Neural crest cell (in vitro differentiated cells): ENCODE measurements around the gene TCERG1. TPM values are rescaled to one million over a fixed set of nuclear protein-coding genes. Genes with fewer than 3 reads are reported as not detected.

ENCODE experiments used
- DNase-seq: peaks from one replicate; pipeline ENCODE4 v3.0.0; 2021; ENCODE audit warnings: low read depth, mixed read lengths, low spot score
- H3K27ac Mint-ChIP-seq: one replicate; pipeline ENCODE4 v1.8.0; 2021; ENCODE audit warnings: mild to moderate bottlenecking, mixed read lengths; ENCODE audit not compliant: unreplicated experiment
- H3K27me3 Mint-ChIP-seq: 2 replicates; pipeline ENCODE4 v1.8.0; 2021; ENCODE audit warnings: low read depth, mild to moderate bottlenecking, mixed read lengths
- H3K36me3 Mint-ChIP-seq: 2 replicates; pipeline ENCODE4 v1.8.0; 2021; ENCODE audit warnings: low read depth, mild to moderate bottlenecking, mixed read lengths
- H3K4me1 Mint-ChIP-seq: 2 replicates; pipeline ENCODE4 v1.8.0; 2021; ENCODE audit warnings: mixed read lengths
- H3K4me3 Mint-ChIP-seq: one replicate; pipeline ENCODE4 v1.8.0; 2021; ENCODE audit warnings: mild to moderate bottlenecking, mixed read lengths
- H3K9me3 Mint-ChIP-seq: 2 replicates; pipeline ENCODE4 v1.8.0; 2021; ENCODE audit warnings: mixed read lengths
- total RNA-seq: library from RNA; stranded (reverse); gene quantifications from 2 replicates; pipeline ENCODE4 v1.2.1, GENCODE V29; 2021
- TF ChIP-seq, protein P1 (sequence below): fragments of 200-600 bp; sonication (generic); conservative IDR thresholded peaks from 2 replicates; pipeline ENCODE4 v1.5.0; 2021; ENCODE audit warnings: antibody characterized with exemption, mild to moderate bottlenecking

The TCERG1 gene
- total RNA-seq, 1 donor from 2014 or later, result 143 TPM

DNA sequence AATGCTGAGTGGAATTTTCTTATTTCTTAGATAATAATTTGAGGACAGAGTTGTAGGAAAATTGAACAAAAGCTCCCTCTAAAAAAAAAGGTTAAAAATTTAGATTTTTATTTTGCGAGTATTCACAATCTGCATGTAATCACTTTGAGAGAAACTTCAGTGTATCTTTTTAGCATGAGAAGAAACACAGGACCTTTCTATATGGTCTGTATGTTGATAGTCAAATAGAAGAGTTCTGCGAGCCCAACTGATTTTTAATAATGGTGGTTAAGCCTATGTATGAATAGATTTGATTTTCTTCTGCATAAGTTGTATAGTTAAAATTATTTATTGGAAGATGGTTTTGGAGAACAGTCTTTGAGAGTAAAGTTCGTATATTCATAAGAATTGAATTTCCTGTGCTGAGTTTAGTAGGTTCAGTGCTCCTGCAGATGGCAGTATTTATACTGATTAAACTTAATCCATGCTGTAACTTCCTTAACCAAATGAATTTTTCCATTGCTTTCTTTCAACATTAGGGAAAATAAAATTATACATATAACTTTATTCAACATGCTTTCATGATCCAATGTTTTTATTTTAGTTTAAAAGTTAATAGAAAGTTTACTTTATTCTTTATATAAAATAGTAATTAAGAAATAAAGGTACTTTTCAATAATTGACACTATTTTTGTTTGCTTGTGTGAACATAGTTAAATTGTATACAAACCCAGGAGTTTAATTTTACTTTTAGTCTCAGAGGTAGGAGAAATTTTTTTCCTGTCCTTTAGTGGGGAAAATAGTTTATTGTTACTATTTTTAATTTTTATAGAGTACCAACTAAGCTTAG is 19.6 kb downstream of the TCERG1 start:
- Mint-ChIP-seq H3K4me3 (no peak overlapping the region), H3K27ac (no peak overlapping the region), H3K4me1 (peaks cover 9% of the 10 kb centered on the region), H3K9me3 (no peaks in the 10 kb centered on the region), H3K27me3 (no peaks in the 10 kb centered on the region), H3K36me3 (peaks cover 16% of the 10 kb centered on the region)
- no peak for DNase-seq
- TF ChIP-seq, protein P1, sequence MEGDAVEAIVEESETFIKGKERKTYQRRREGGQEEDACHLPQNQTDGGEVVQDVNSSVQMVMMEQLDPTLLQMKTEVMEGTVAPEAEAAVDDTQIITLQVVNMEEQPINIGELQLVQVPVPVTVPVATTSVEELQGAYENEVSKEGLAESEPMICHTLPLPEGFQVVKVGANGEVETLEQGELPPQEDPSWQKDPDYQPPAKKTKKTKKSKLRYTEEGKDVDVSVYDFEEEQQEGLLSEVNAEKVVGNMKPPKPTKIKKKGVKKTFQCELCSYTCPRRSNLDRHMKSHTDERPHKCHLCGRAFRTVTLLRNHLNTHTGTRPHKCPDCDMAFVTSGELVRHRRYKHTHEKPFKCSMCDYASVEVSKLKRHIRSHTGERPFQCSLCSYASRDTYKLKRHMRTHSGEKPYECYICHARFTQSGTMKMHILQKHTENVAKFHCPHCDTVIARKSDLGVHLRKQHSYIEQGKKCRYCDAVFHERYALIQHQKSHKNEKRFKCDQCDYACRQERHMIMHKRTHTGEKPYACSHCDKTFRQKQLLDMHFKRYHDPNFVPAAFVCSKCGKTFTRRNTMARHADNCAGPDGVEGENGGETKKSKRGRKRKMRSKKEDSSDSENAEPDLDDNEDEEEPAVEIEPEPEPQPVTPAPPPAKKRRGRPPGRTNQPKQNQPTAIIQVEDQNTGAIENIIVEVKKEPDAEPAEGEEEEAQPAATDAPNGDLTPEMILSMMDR, result peak; percentile 58

DNA sequence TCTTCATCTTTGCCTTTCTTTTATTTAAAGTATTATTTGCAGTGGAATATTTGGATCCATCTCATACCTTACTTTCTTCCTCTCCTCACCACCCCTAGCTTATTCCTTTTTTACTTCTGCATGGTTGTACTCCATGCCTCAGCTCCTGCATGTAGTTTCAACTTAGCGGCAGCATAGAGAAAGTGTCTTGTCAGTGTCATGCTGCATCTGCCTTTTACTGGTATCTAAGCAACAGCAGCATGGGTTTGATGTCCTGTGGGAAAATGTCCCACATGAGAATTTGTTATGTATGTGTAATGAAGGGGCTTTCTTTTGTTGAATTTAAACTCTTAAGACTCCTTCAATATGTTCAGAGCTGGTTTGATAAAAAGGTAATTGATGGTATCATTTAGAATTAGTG is 20.6 kb downstream of the TCERG1 start:
- Mint-ChIP-seq H3K27me3 (no peaks in the 10 kb centered on the region), H3K27ac (no peak overlapping the region), H3K36me3 (peaks cover 26% of the 10 kb centered on the region), H3K4me1 (peaks cover 9% of the 10 kb centered on the region), H3K4me3 (no peak overlapping the region), H3K9me3 (no peaks in the 10 kb centered on the region)
- DNase-seq, result no peak
- TF ChIP-seq, protein P1, result no peak

DNA sequence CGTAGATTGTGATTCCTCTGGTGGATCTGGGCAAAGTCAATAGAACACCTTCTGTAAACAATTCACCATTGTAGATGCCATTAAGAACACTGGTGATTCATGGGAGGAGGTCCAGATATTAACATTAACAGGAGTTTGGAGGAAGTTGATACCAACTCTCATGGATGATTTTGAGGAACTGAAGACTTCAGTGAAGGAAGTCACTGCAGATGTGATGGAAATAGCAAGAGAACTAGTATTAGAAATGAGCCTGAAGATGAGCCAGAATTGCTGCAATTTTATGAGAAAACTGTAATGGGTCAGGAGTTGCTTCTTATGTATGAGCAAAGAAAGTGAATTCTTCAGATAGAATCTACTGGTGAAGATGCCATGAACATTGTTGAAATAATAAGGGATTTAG is 26.9 kb downstream of the TCERG1 start:
- TF ChIP-seq, protein P1, result no peak
- Mint-ChIP-seq H3K4me3 (no peak overlapping the region), H3K9me3 (no peaks in the 10 kb centered on the region), H3K36me3 (peaks cover 36% of the 10 kb centered on the region), H3K4me1 (no peaks in the 10 kb centered on the region), H3K27me3 (no peaks in the 10 kb centered on the region), H3K27ac (no peak overlapping the region)
- no peak for DNase-seq

DNA sequence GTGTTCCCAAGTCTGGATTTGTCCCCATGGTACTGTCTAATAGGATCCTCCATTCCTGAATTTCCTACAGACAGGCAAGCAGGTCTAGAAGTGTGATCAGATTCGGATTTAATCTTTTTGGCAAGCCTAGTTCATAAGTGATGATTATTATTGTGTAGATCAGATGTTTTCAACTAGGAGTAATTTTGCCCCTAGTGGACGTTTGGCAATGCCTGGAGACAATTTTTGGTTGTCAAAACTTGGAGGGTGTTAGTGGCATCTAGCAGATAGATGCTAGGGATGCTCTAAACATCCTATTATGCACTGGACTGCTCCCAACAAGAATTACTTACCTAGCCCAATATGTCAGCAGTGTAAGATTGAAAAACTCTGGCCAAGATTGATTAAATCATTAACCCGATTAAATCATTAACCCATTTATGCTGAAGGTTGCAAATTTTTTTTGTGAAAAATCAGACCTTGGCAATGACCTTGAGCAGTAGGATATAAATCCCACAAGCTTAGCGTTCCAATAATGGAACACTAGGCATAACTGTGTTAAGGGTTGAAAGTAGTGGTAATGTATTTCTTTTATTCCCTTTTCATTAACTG is 28.2 kb downstream of the TCERG1 start:
- Mint-ChIP-seq H3K27me3 (no peaks in the 10 kb centered on the region), H3K4me1 (no peaks in the 10 kb centered on the region), H3K27ac (no peak overlapping the region), H3K4me3 (no peak overlapping the region), H3K36me3 (peaks cover 35% of the 10 kb centered on the region), H3K9me3 (no peaks in the 10 kb centered on the region)
- TF ChIP-seq, protein P1, result peak; percentile 47
- DNase-seq, result no peak

DNA sequence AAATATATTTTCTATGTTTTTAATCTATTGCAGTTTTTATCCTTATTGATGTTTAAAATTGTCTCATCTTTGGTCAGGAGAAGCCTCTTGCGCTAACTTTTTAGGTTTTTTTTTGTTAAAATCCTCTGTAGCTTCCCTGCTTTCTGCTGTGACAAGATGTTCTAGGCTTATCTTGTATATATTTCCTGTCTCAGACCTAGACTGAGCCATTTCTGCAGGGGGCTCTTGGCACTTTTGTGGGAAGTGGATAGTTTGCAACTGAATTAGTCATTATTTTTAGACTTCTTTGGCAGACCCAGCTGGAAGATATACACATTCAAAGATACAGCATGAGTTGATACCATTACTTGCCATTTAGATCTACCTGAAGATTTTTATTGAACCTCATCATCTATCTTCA is 28.8 kb downstream of the TCERG1 start:
- Mint-ChIP-seq H3K4me3 (no peak overlapping the region), H3K27me3 (no peaks in the 10 kb centered on the region), H3K36me3 (peaks cover 33% of the 10 kb centered on the region), H3K27ac (no peak overlapping the region), H3K4me1 (no peaks in the 10 kb centered on the region), H3K9me3 (no peaks in the 10 kb centered on the region)
- DNase-seq, result no peak
- TF ChIP-seq, protein P1, result no peak
